ENCODE measurements around the gene GEMIN5. TPM values are rescaled to one million over a fixed set of nuclear protein-coding genes. Genes with fewer than 3 reads are reported as not detected.
"Not testable (repeated sequence)": the region's sequence is repeated elsewhere in the genome, so short reads cannot be mapped to it uniquely, and the experiment has no call there.

Gene GEMIN5, protein sequence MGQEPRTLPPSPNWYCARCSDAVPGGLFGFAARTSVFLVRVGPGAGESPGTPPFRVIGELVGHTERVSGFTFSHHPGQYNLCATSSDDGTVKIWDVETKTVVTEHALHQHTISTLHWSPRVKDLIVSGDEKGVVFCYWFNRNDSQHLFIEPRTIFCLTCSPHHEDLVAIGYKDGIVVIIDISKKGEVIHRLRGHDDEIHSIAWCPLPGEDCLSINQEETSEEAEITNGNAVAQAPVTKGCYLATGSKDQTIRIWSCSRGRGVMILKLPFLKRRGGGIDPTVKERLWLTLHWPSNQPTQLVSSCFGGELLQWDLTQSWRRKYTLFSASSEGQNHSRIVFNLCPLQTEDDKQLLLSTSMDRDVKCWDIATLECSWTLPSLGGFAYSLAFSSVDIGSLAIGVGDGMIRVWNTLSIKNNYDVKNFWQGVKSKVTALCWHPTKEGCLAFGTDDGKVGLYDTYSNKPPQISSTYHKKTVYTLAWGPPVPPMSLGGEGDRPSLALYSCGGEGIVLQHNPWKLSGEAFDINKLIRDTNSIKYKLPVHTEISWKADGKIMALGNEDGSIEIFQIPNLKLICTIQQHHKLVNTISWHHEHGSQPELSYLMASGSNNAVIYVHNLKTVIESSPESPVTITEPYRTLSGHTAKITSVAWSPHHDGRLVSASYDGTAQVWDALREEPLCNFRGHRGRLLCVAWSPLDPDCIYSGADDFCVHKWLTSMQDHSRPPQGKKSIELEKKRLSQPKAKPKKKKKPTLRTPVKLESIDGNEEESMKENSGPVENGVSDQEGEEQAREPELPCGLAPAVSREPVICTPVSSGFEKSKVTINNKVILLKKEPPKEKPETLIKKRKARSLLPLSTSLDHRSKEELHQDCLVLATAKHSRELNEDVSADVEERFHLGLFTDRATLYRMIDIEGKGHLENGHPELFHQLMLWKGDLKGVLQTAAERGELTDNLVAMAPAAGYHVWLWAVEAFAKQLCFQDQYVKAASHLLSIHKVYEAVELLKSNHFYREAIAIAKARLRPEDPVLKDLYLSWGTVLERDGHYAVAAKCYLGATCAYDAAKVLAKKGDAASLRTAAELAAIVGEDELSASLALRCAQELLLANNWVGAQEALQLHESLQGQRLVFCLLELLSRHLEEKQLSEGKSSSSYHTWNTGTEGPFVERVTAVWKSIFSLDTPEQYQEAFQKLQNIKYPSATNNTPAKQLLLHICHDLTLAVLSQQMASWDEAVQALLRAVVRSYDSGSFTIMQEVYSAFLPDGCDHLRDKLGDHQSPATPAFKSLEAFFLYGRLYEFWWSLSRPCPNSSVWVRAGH (N-terminal part only)
- 10 to 100 TPM; 17.0 to 19.1 TPM for total RNA-seq
- 10 to 100 TPM in 1 of 2 donors, 1 to 10 TPM in 1; 3.3 to 10.5 TPM for polyA plus RNA-seq

DNA sequence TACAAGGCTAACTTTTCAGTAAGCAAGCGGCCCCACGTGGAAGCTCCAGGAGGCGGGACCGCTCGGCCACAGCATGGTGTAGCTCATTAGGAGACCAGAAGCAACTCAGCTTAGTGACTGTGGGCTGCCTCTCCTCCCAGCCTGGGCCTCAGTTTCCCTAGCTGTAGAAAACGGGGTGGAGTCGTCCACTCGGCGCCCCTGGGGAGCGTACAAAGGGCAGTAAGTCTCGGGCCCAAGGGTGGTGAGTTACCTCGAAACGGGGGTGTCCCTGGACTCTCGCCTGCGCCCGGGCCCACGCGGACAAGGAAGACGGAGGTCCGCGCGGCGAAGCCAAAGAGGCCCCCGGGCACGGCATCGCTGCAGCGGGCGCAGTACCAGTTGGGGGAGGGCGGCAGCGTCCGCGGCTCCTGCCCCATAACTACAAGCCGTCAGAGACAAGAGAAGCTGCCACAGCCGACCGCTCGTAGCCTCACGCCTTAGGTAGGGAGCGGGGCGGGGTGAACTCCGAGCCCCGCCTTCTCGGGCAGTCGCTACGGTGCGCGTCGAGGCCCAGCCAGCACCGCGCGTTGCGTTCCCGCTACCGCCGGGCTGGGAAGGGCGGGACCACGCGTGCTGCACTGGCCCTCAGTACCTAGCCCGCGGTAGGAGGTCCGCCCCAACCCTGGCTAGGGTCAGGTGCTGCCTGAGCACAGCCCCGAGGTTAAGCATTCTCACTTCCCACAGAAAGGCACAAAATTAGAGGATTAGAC, at the start of gene GEMIN5:
TSS of gene GEMIN5 (minus strand) at position 494 of the 749 bp plus-strand sequence. CDS start at position 416, 78 bp downstream.
- Mint-ChIP-seq H3K36me3 (peaks cover 18 to 24% of the 10 kb centered on the region in 2 donors), H3K9me3 (peaks cover 0 to 3% (median 0%) of the 10 kb centered on the region in 8 donors), H3K4me3 (peak within 1 kb of the TSS; percentile 89 to 97 (median 92)), H3K4me1 (peaks cover 40 to 68% (median 52%) of the 10 kb centered on the region in 4 donors), H3K27ac (peak within 1 kb of the TSS; percentile 76 to 97 (median 82)), H3K27me3 (no peaks in the 10 kb centered on the region)
- intact Hi-C loops (cut with micrococcal nuclease), result no loop called here
- no peaks in the 10 kb centered on the region for H3K36me3 ChIP-seq (ENCODE audit: insufficient read depth, low read length)
- peak within 1 kb of the TSS; percentile 68 for H3K27ac ChIP-seq (ENCODE audit: low read depth, low read length)
- peak; percentile 81 to 83 (median 82) for DNase-seq
- H3K27me3 ChIP-seq (ENCODE audit: insufficient read depth, low read length), result no peaks in the 10 kb centered on the region
- peaks cover 35% of the 10 kb centered on the region for H3K4me1 ChIP-seq (ENCODE audit: insufficient read depth, low read length)
- H3K9me3 ChIP-seq (ENCODE audit: control insufficient read depth in 1 of 2, low read length in 2 of 2), result no peaks in the 10 kb centered on the region
- ChIA-PET POLR2A (ENCODE audit: partially characterized antibody) (interaction anchor here (0.9 to 2.3 kb wide), 9 partner anchors 9 to 899 kb away, joined by 3 to 8 read pairs (median 4); partner anchors contain the start of genes FAM114A2 and MFAP3), CTCF (ENCODE audit: partially characterized antibody) (interaction anchor here (0.8 to 1.2 kb wide), 4 partner anchors 9 to 81 kb away, joined by 3 to 4 read pairs (median 3); no protein-coding TSS in a partner anchor)
- H3K4me3 ChIP-seq (ENCODE audit: low read length in 2 of 2), result peak within 1 kb of the TSS; percentile 58 to 91

- H3K27me3 ChIP-seq (ENCODE audit: insufficient read depth, low read length), result no peaks in the 10 kb centered on the region
- Mint-ChIP-seq H3K4me3 (no peak overlapping the region), H3K9me3 (no peaks in the 10 kb centered on the region), H3K27ac (no peak overlapping the region), H3K27me3 (peaks cover 2 to 7% of the 10 kb centered on the region in 2 donors), H3K36me3 (no peaks in the 10 kb centered on the region), H3K4me1 (no peaks in the 10 kb centered on the region)
- POLR2A ChIA-PET (ENCODE audit: partially characterized antibody), result no interaction called here
- no peak overlapping the region for H3K27ac ChIP-seq (ENCODE audit: low read depth, low read length)
- DNase-seq, result no peak
- H3K4me1 ChIP-seq (ENCODE audit: insufficient read depth, low read length), result no peaks in the 10 kb centered on the region
- no peaks in the 10 kb centered on the region for H3K9me3 ChIP-seq (ENCODE audit: control insufficient read depth in 1 of 2, low read length in 2 of 2)
- H3K4me3 ChIP-seq (ENCODE audit: low read length in 2 of 2), result no peak overlapping the region
- CTCF ChIA-PET (ENCODE audit: partially characterized antibody), result no interaction called here
- intact Hi-C loops (cut with micrococcal nuclease), result no loop called here
- H3K36me3 ChIP-seq (ENCODE audit: insufficient read depth, low read length), result no peaks in the 10 kb centered on the region
These were observed 48.1 kb upstream of the GEMIN5 start for GRCh38 chr5:154986151-154986550.

DNA sequence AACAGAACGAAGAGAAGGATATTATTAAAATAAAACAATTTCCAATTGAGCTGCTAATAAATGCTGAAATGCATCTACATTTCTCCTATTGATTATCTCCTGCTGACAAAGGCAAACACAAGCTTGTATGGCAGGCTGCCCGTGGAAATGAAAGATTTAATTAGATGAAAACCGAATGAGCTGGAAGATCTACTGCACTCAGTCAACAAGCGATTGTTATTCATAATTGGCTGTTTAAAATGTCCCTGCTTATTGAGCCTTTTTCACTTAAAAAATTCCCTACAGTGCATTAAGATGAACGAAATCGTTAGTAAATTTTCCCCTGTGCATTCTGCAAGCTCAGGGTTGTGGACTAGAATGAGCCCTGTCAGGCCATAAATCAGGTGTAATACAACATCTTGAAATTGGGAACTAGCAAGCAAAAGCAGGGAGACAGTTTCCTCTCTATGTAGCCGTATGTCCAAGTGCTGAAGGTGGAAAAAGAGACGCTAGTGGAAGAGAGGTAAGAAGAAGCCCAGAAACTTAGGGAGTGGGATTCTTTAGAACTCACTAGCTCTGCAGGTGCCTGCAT, 47.0 kb upstream of the GEMIN5 start:
- no peak overlapping the region for H3K27ac ChIP-seq (ENCODE audit: low read depth, low read length)
- no peaks in the 10 kb centered on the region for H3K36me3 ChIP-seq (ENCODE audit: insufficient read depth, low read length)
- DNase-seq, result no peak
- intact Hi-C loops (cut with micrococcal nuclease), result no loop called here
- Mint-ChIP-seq H3K27ac (no peak overlapping the region), H3K4me1 (no peaks in the 10 kb centered on the region), H3K9me3 (no peaks in the 10 kb centered on the region), H3K27me3 (peaks cover 2 to 7% of the 10 kb centered on the region in 2 donors), H3K36me3 (no peaks in the 10 kb centered on the region), H3K4me3 (no peak overlapping the region)
- no peaks in the 10 kb centered on the region for H3K4me1 ChIP-seq (ENCODE audit: insufficient read depth, low read length)
- POLR2A ChIA-PET (ENCODE audit: partially characterized antibody), result no interaction called here
- no peaks in the 10 kb centered on the region for H3K27me3 ChIP-seq (ENCODE audit: insufficient read depth, low read length)
- H3K9me3 ChIP-seq (ENCODE audit: control insufficient read depth in 1 of 2, low read length in 2 of 2), result no peaks in the 10 kb centered on the region
- CTCF ChIA-PET (ENCODE audit: partially characterized antibody), result no interaction called here
- no peak overlapping the region for H3K4me3 ChIP-seq (ENCODE audit: low read length in 2 of 2)

DNA sequence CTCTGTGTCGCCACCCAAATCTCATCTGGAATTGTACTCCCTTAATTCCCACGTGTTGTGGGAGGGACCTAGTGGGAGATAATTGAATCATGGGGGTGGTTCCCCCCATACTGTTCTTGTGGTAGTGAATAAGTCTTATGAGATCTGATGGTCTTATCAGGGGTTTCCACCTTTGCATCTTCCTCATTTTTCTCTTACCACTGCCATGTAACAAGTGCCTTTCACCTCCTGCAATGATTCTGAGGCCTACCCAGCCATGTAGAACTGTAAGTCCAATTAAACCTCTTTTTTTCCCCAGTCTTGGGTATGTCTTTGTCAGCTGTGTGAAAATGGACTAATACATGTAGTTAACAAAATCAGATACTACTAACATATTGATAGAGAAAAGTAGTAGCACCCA, 40.3 kb upstream of the GEMIN5 start:
- H3K27me3 Mint-ChIP-seq; H3K4me1 Mint-ChIP-seq; H3K27ac ChIP-seq (ENCODE audit: low read depth, low read length); H3K9me3 ChIP-seq (ENCODE audit: control insufficient read depth in 1 of 2, low read length in 2 of 2); H3K4me3 ChIP-seq (ENCODE audit: low read length in 2 of 2); CTCF ChIA-PET (ENCODE audit: partially characterized antibody); POLR2A ChIA-PET (ENCODE audit: partially characterized antibody); DNase-seq; intact Hi-C loops (cut with micrococcal nuclease); H3K9me3 Mint-ChIP-seq; H3K4me1 ChIP-seq (ENCODE audit: insufficient read depth, low read length); H3K4me3 Mint-ChIP-seq; H3K27me3 ChIP-seq (ENCODE audit: insufficient read depth, low read length); H3K27ac Mint-ChIP-seq; H3K36me3 ChIP-seq (ENCODE audit: insufficient read depth, low read length): not testable (repeated sequence)
- H3K36me3 Mint-ChIP-seq, result peaks cover 5 to 11% of the 10 kb centered on the region in 2 donors

DNA sequence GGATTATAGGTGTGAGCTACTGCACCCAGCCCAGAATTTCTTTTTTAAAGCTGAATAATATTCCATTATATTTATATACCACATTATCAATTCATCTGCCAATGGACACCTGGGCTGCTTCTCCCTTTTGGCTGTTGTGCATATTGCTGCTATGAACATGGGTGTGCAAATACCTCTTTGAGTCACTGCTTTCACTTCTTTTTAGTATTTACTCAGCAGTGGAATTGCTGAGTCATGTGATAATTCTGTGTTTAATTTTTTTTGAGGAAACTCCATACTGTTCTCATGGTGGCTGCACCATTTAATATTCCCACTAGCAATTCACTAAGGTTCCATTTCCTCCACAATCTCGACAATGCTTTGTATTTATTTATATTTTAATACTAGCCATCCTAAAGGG, 39.4 kb upstream of the GEMIN5 start:
- peaks cover 5 to 11% of the 10 kb centered on the region in 2 donors for H3K36me3 Mint-ChIP-seq
- H3K4me1 Mint-ChIP-seq, result no peaks in the 10 kb centered on the region
- no peak overlapping the region for H3K27ac ChIP-seq (ENCODE audit: low read depth, low read length)
- no peak for DNase-seq
- no peaks in the 10 kb centered on the region for H3K27me3 ChIP-seq (ENCODE audit: insufficient read depth, low read length)
- H3K9me3 ChIP-seq (ENCODE audit: control insufficient read depth in 1 of 2, low read length in 2 of 2), result no peaks in the 10 kb centered on the region
- no peak overlapping the region for H3K4me3 ChIP-seq (ENCODE audit: low read length in 2 of 2)
- no peaks in the 10 kb centered on the region for H3K4me1 ChIP-seq (ENCODE audit: insufficient read depth, low read length)
- H3K36me3 ChIP-seq (ENCODE audit: insufficient read depth, low read length), result no peaks in the 10 kb centered on the region
- no peak overlapping the region for H3K4me3 Mint-ChIP-seq
- ChIA-PET CTCF (ENCODE audit: partially characterized antibody) (no interaction called here), POLR2A (ENCODE audit: partially characterized antibody) (no interaction called here)
- H3K27me3 Mint-ChIP-seq, result no peaks in the 10 kb centered on the region
- H3K27ac Mint-ChIP-seq, result no peak overlapping the region
- intact Hi-C loops (cut with micrococcal nuclease), result no loop called here
- peaks cover 0 to 6% (median 0%) of the 10 kb centered on the region in 8 donors for H3K9me3 Mint-ChIP-seq

DNA sequence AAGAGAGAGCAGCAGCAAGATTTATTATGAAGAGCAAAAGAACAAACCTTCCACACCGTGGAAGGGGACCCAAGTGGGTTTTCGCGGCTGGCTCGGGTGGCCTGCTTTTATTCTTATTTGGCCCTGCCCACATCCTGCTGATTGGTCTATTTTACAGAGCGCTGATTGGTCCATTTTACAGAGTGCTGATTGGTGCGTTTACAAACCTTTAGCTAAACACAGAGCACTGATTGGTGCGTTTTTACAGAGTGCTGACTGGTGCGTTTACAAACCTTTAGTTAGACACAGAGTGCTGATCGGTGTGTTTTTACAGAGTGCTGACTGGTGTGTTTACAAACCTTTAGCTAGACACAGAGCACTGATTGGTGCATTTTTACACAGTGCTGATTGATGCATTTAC, 38.1 kb upstream of the GEMIN5 start:
- H3K27ac ChIP-seq (ENCODE audit: low read depth, low read length); H3K4me1 ChIP-seq (ENCODE audit: insufficient read depth, low read length); H3K9me3 ChIP-seq (ENCODE audit: control insufficient read depth in 1 of 2, low read length in 2 of 2); H3K27me3 ChIP-seq (ENCODE audit: insufficient read depth, low read length); POLR2A ChIA-PET (ENCODE audit: partially characterized antibody); H3K9me3 Mint-ChIP-seq; H3K4me1 Mint-ChIP-seq; H3K4me3 ChIP-seq (ENCODE audit: low read length in 2 of 2); H3K27me3 Mint-ChIP-seq; DNase-seq; H3K4me3 Mint-ChIP-seq; intact Hi-C loops (cut with micrococcal nuclease); H3K36me3 ChIP-seq (ENCODE audit: insufficient read depth, low read length): not testable (repeated sequence)
- CTCF ChIA-PET (ENCODE audit: partially characterized antibody), result interaction anchor here (1.1 kb wide), 1 partner anchor 8 kb away, joined by 3 read pairs; no protein-coding TSS in a partner anchor
- Mint-ChIP-seq H3K36me3 (peaks cover 5 to 11% of the 10 kb centered on the region in 2 donors), H3K27ac (peak overlapping the region in 1 of 7 donors; percentile 25)

Measured in CD4-positive, alpha-beta memory T cell (primary cell).